Measurements from ENCODE around the gene TECPR2.
A peak's percentile ranks its signal among the peaks of the same experiment; 100 is the strongest.

Gene TECPR2

GRCh38 chr14:102427642-102428041 lies 64.9 kb downstream of the TECPR2 start:
- no peak for DNase-seq

- no peak for DNase-seq
Observed at GRCh38 chr14:102430212-102430908, 67.6 kb downstream of the TECPR2 start.

GRCh38 chr14:102431751-102432150 lies 69.0 kb downstream of the TECPR2 start:
- DNase-seq: no peak

- DNase-seq: no peak
Observed at GRCh38 chr14:102434647-102435175, 72.0 kb downstream of the TECPR2 start.

- DNase-seq: peak; percentile 86
Observed at GRCh38 chr14:102437997-102438915, 75.5 kb downstream of the TECPR2 start.

GRCh38 chr14:102439556-102439955 lies 76.8 kb downstream of the TECPR2 start:
- no peak for DNase-seq

- no peak for DNase-seq
Observed at GRCh38 chr14:102440392-102440791, 77.7 kb downstream of the TECPR2 start.

GRCh38 chr14:102442241-102443211 lies 79.8 kb downstream of the TECPR2 start:
- DNase-seq: no peak

- no peak for DNase-seq
Observed at GRCh38 chr14:102445066-102445465, 82.3 kb downstream of the TECPR2 start.

GRCh38 chr14:102445641-102446040 lies 82.9 kb downstream of the TECPR2 start:
- no peak for DNase-seq

GRCh38 chr14:102450206-102451063 lies 87.7 kb downstream of the TECPR2 start:
- DNase-seq: no peak

- DNase-seq: no peak
Observed at GRCh38 chr14:102451064-102451352, 88.3 kb downstream of the TECPR2 start.

- DNase-seq: no peak
Observed at GRCh38 chr14:102452302-102452701, 89.6 kb downstream of the TECPR2 start.

GRCh38 chr14:102454711-102455110 lies 92.0 kb downstream of the TECPR2 start:
- no peak for DNase-seq

- DNase-seq: no peak
Observed at GRCh38 chr14:102457509-102457908, 94.8 kb downstream of the TECPR2 start.

- no peak for DNase-seq
Observed at GRCh38 chr14:102461490-102462338, 99.0 kb downstream of the TECPR2 start.

GRCh38 chr14:102462391-102462790 lies 99.7 kb downstream of the TECPR2 start:
- DNase-seq: no peak

GRCh38 chr14:102464006-102464405 lies 101.3 kb downstream of the TECPR2 start:
- no peak for DNase-seq

GRCh38 chr14:102464846-102465341 lies 102.2 kb downstream of the TECPR2 start:
- no peak for DNase-seq

GRCh38 chr14:102469261-102469660 lies 106.5 kb downstream of the TECPR2 start:
- DNase-seq: no peak

All from islet precursor cell (in vitro differentiated cells).